ENCODE measurements around the gene G6PC2. TPM values are rescaled to one million over a fixed set of nuclear protein-coding genes. Genes with fewer than 3 reads are reported as not detected.

Gene G6PC2
- total and polyA plus RNA-seq, 10 of the 15 experiments (the other 5 are each of a cell fraction or from before 2014, with no cell fraction given), result not detected

DNA sequence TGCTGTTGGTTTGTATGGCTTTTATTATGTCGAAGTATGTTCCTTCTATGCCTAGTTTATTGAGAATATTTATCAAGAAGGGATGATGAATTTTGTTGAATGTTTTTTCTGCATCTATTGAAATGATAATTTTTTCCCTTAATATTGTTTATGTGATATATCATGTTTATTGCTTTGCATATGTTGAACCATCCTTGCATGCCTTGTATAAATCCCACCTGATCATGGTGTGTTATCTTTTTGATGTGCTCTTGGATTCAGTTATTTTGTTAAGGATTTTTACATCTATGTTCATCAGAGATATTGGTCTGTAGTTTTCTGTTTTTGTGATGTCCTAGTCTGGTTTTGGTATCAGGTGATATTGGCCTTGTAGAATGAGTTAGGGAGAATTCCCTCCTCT is 50.8 kb downstream of the G6PC2 start:
- intact Hi-C loops (cut with micrococcal nuclease; ENCODE audit: unreplicated experiment), result no loop called here
- Histone ChIP-seq H3K36me3 (ENCODE audit: control insufficient read depth in 2 of 2, insufficient read depth in 2 of 2, low read length in 1 of 2) (no peaks in the 10 kb centered on the region), H3K79me2 (ENCODE audit: control insufficient read depth, insufficient read depth, low read length) (no peaks in the 10 kb centered on the region), H3K27me3 (replicated peaks in 1 of 2; ENCODE audit: control insufficient read depth in 2 of 2, insufficient read depth in 2 of 2, low read length in 1 of 2) (0 out of 4 replicates have a peak, but pooled peaks cover 0 to 1% of the 10 kb centered on the region in 2 experiments), H3K4me1 (ENCODE audit: control insufficient read depth, insufficient read depth, low read length) (no peaks in the 10 kb centered on the region), H3K9ac (ENCODE audit: control insufficient read depth, insufficient read depth, low read length) (no peak overlapping the region), H3K4me3 (no peak overlapping the region), H4K20me1 (ENCODE audit: control insufficient read depth, insufficient read depth) (no peaks in the 10 kb centered on the region), H3K4me2 (ENCODE audit: control insufficient read depth, insufficient read depth) (no peak overlapping the region), H2AFZ (ENCODE audit: control insufficient read depth, low read depth, low read length) (no peak overlapping the region), H3K9me3 (replicated peaks; ENCODE audit: control insufficient read depth, insufficient read depth, low read length) (no peaks in the 10 kb centered on the region; the same call in 2 of the 3 replicates), H3K27ac (ENCODE audit: control insufficient read depth, insufficient read depth) (no peak overlapping the region)
- SMC1A ChIA-PET (ENCODE audit: uncharacterized antibody, unreplicated experiment), result no interaction called here
- RAD21 ChIA-PET (ENCODE audit: unreplicated experiment), result no interaction called here
- ATAC-seq, result no peak
- no TSS peak for BruUV-seq (replicated peaks)
- POLR2A ChIA-PET, result no interaction called here
- DNase-seq (ENCODE audit: low read depth, low spot score), result no peak
- FAIRE-seq, result no peak
- TF ChIP-seq CHD4 (IDR thresholded peaks at IDR 0.05), result no peak
- TF ChIP-seq SREBF1 (IDR thresholded peaks at IDR 0.05; ENCODE audit: low read length), result no peak
- TF ChIP-seq NFYB (IDR thresholded peaks at IDR 0.05; ENCODE audit: insufficient read depth, low read depth, low read length), result no peak
- in situ Hi-C loops (cut with MboI), result no loop called here
- 53% methylated on average over 1 of the region's 1 CpG for WGBS (ENCODE audit: insufficient coverage, insufficient replicate concordance, low lambda C conversion rate, missing lambda C conversion rate)
- CTCF ChIA-PET, result interaction anchor here (0.6 to 0.7 kb wide), 2 partner anchors 445 to 544 kb away, joined by 3 read pairs; no protein-coding TSS in a partner anchor

- Histone ChIP-seq H3K36me3 (ENCODE audit: control insufficient read depth in 2 of 2, insufficient read depth in 2 of 2, low read length in 1 of 2) (no peaks in the 10 kb centered on the region), H3K9me3 (replicated peaks; ENCODE audit: control insufficient read depth, insufficient read depth, low read length) (no peaks in the 10 kb centered on the region; the same call in 2 of the 3 replicates), H3K27me3 (replicated peaks in 1 of 2; ENCODE audit: control insufficient read depth in 2 of 2, insufficient read depth in 2 of 2, low read length in 1 of 2) (0 out of 4 replicates have a peak, but pooled peaks cover 0 to 2% of the 10 kb centered on the region in 2 experiments), H3K79me2 (ENCODE audit: control insufficient read depth, insufficient read depth, low read length) (no peaks in the 10 kb centered on the region), H3K4me2 (ENCODE audit: control insufficient read depth, insufficient read depth) (no peak overlapping the region), H3K4me3 (no peak overlapping the region), H3K4me1 (ENCODE audit: control insufficient read depth, insufficient read depth, low read length) (no peaks in the 10 kb centered on the region), H4K20me1 (ENCODE audit: control insufficient read depth, insufficient read depth) (no peaks in the 10 kb centered on the region), H3K9ac (ENCODE audit: control insufficient read depth, insufficient read depth, low read length) (no peak overlapping the region), H3K27ac (ENCODE audit: control insufficient read depth, insufficient read depth) (no peak overlapping the region), H2AFZ (ENCODE audit: control insufficient read depth, low read depth, low read length) (no peak overlapping the region)
- no TSS peak for BruUV-seq (replicated peaks)
- POLR2A ChIA-PET, result no interaction called here
- DNase-seq (ENCODE audit: low read depth, low spot score) (no peak), FAIRE-seq (no peak), ATAC-seq (no peak)
- SMC1A ChIA-PET (ENCODE audit: uncharacterized antibody, unreplicated experiment), result no interaction called here
- in situ Hi-C loops (cut with MboI) (no loop called here), intact Hi-C loops (cut with micrococcal nuclease; ENCODE audit: unreplicated experiment) (no loop called here)
- RAD21 ChIA-PET (ENCODE audit: unreplicated experiment), result no interaction called here
- 17% methylated on average over 1 of the region's 1 CpG for WGBS (ENCODE audit: insufficient coverage, insufficient replicate concordance, low lambda C conversion rate, missing lambda C conversion rate)
- CTCF ChIA-PET, result interaction anchor here (0.7 kb wide), 1 partner anchor 545 kb away, joined by 3 read pairs; no protein-coding TSS in a partner anchor
- TF ChIP-seq EP300 (IDR thresholded peaks at IDR 0.05; ENCODE audit: borderline replicate concordance in 1 of 2, control insufficient read depth in 1 of 2, low read depth in 2 of 2, low read length in 2 of 2), result no peak
- TF ChIP-seq ZNF207 (IDR thresholded peaks at IDR 0.05; ENCODE audit: borderline replicate concordance), result no peak
- no peak for TF ChIP-seq SUPT20H (IDR thresholded peaks at IDR 0.05; ENCODE audit: borderline replicate concordance, control insufficient read depth, low read depth, low read length)
- no peak for TF ChIP-seq PKNOX1 (IDR thresholded peaks at IDR 0.05)
- no peak for TF ChIP-seq CREM (IDR thresholded peaks at IDR 0.05; ENCODE audit: low read depth)
- TF ChIP-seq NFYA (IDR thresholded peaks at IDR 0.05; ENCODE audit: borderline replicate concordance, low read depth, low read length), result no peak
- TF ChIP-seq ZBTB33 (IDR thresholded peaks at IDR 0.05), result no peak
- TF ChIP-seq EED (IDR thresholded peaks at IDR 0.05; ENCODE audit: low read depth), result no peak
- no peak for TF ChIP-seq BRCA1 (IDR thresholded peaks at IDR 0.05; ENCODE audit: low read depth, low read length)
- TF ChIP-seq CBFB (IDR thresholded peaks at IDR 0.05; ENCODE audit: low read depth), result no peak
- TF ChIP-seq KDM1A (IDR thresholded peaks at IDR 0.05; ENCODE audit: borderline replicate concordance), result no peak
- TF ChIP-seq HDAC6 (IDR thresholded peaks at IDR 0.05; ENCODE audit: unreplicated experiment), result no peak
- no peak for TF ChIP-seq CREB1 (IDR thresholded peaks at IDR 0.05; ENCODE audit: low read depth)
- TF ChIP-seq FOXK2 (IDR thresholded peaks at IDR 0.05), result no peak
Observed at GRCh38 chr2:168952424-168952823, 51.3 kb downstream of the G6PC2 start.
